GM18517 (cell line): ENCODE measurements around the gene TKT.

Source experiments
- ATAC-seq: cut with Tn5 transposase; IDR thresholded peaks from one replicate; pipeline ENCODE4 v1.9.1; 2021; ENCODE audit warnings: mild to moderate bottlenecking, moderate library complexity; ENCODE audit not compliant: unreplicated experiment

Gene TKT

GRCh38 chr3:53242155-53242554 lies 13.7 kb downstream of the TKT start:
- no peak for ATAC-seq

- ATAC-seq: no peak
Measured at GRCh38 chr3:53240989-53241972, 14.5 kb downstream of the TKT start.

- ATAC-seq: no peak
Measured at GRCh38 chr3:53239800-53240199, 16.0 kb downstream of the TKT start.

- no peak for ATAC-seq
Measured at GRCh38 chr3:53238886-53239285, 16.9 kb downstream of the TKT start.

- no peak for ATAC-seq
Measured at GRCh38 chr3:53238051-53238850, 17.6 kb downstream of the TKT start.

GRCh38 chr3:53236112-53236841 lies 19.5 kb downstream of the TKT start:
- ATAC-seq: no peak

- no peak for ATAC-seq
Measured at GRCh38 chr3:53235545-53235944, 20.3 kb downstream of the TKT start.

- ATAC-seq: no peak
Measured at GRCh38 chr3:53234841-53235232, 21.0 kb downstream of the TKT start.

GRCh38 chr3:53234130-53234840 lies 21.5 kb downstream of the TKT start:
- no peak for ATAC-seq

GRCh38 chr3:53232641-53233377 lies 23.0 kb downstream of the TKT start:
- no peak for ATAC-seq

- no peak for ATAC-seq
Measured at GRCh38 chr3:53231532-53232511, 24.0 kb downstream of the TKT start.

GRCh38 chr3:53230789-53231188 lies 25.0 kb downstream of the TKT start:
- no peak for ATAC-seq

- ATAC-seq: no peak
Measured at GRCh38 chr3:53230041-53230621, 25.7 kb downstream of the TKT start.

- no peak for ATAC-seq
Measured at GRCh38 chr3:53229606-53230005, 26.2 kb downstream of the TKT start.

GRCh38 chr3:53229171-53229570 lies 26.7 kb downstream of the TKT start:
- no peak for ATAC-seq

GRCh38 chr3:53227993-53228885 lies 27.6 kb downstream of the TKT start:
- no peak for ATAC-seq

- ATAC-seq: no peak
Measured at GRCh38 chr3:53226841-53227407, 28.9 kb downstream of the TKT start.
